OCI-LY7 (cell line): ENCODE measurements around the gene OAF. TPM values are rescaled to one million over a fixed set of nuclear protein-coding genes. Genes with fewer than 3 reads are reported as not detected.

Experiments
- BruUV-seq: library from RNA; stranded (reverse); fragments of 400-500 nt; replicated peaks from 2 replicates; lab custom pipeline; 2021; lab: Mats Ljungman, UMichigan
- CTCF ChIA-PET: fragments of 300-600 bp; sonication (Branson Sonifier 250); formaldehyde crosslinking; loops from one replicate; lab custom pipeline; 2022; ENCODE audit warnings: antibody characterized with exemption; ENCODE audit not compliant: unreplicated experiment; lab: Charles Lee
- POLR2A ChIA-PET: fragments of 300-600 bp; sonication (Branson Sonifier 250); formaldehyde crosslinking; loops from one replicate; lab custom pipeline; 2022; ENCODE audit warnings: antibody characterized with exemption; lab: Charles Lee
- DNase-seq: peaks from one replicate; pipeline ENCODE4 v3.0.0-alpha.2; 2015; ENCODE audit warnings: low spot score
- H2AFZ ChIP-seq: fragments of 200-600 bp; sonication (generic), shearing (Covaris generic); 2 replicates; pipeline ENCODE4 v1.6.1; 2014; ENCODE audit warnings: mild to moderate bottlenecking, antibody characterized with exemption, low read length, moderate library complexity
- H3K27ac ChIP-seq: fragments of 200-600 bp; sonication (generic); 2 replicates; pipeline ENCODE4 v1.5.1; 2014; ENCODE audit warnings: mixed run types, low read depth, mild to moderate bottlenecking, moderate library complexity, low read length, inconsistent platforms; ENCODE audit not compliant: poor library complexity, severe bottlenecking
- H3K36me3 ChIP-seq: fragments of 200-600 bp; sonication (generic); 2 replicates; pipeline ENCODE4 v1.6.1; 2014; ENCODE audit warnings: mild to moderate bottlenecking, antibody characterized with exemption, low read length, moderate library complexity, mixed read lengths; ENCODE audit not compliant: insufficient read depth
- H3K4me1 ChIP-seq: fragments of 200-600 bp; sonication (generic); 2 replicates; pipeline ENCODE4 v1.5.1; 2014; ENCODE audit warnings: mild to moderate bottlenecking, low read length; ENCODE audit not compliant: insufficient read depth, poor library complexity, severe bottlenecking
- H3K4me2 ChIP-seq: fragments of 200-600 bp; sonication (generic); 2 replicates; pipeline ENCODE4 v1.6.1; 2014; ENCODE audit warnings: mild to moderate bottlenecking, low read length
- H3K4me3 ChIP-seq: fragments of 200-600 bp; sonication (generic); 2 replicates; pipeline ENCODE4 v1.5.1; 2014; ENCODE audit warnings: mild to moderate bottlenecking, low read depth, low read length; ENCODE audit not compliant: poor library complexity, severe bottlenecking
- H3K79me2 ChIP-seq: fragments of 200-600 bp; sonication (generic); 2 replicates; pipeline ENCODE4 v1.6.1; 2016; ENCODE audit warnings: low read depth, mild to moderate bottlenecking, low read length, moderate library complexity, mixed read lengths; ENCODE audit not compliant: insufficient read depth
- H3K9me2 ChIP-seq: fragments of 200-600 bp; sonication (generic); 2 replicates; pipeline ENCODE4 v1.6.1; 2016; ENCODE audit warnings: mild to moderate bottlenecking, low read length, mixed read lengths; ENCODE audit not compliant: insufficient read depth
- H3K9me3 ChIP-seq: fragments of 200-600 bp; sonication (generic); 2 replicates; pipeline ENCODE4 v1.6.1; 2014; ENCODE audit warnings: mild to moderate bottlenecking, mixed run types, low read length, mixed read lengths
- H4K20me1 ChIP-seq: fragments of 200-600 bp; sonication (generic); 2 replicates; pipeline ENCODE4 v1.6.1; 2014; ENCODE audit warnings: mild to moderate bottlenecking, antibody characterized with exemption, low read length, moderate library complexity, mixed read lengths; ENCODE audit not compliant: insufficient read depth
- EZH2phosphoT487 ChIP-seq: fragments of 200-600 bp; sonication (generic); IDR thresholded peaks from 2 replicates; pipeline ENCODE4 v1.6.1; 2018; ENCODE audit warnings: low read depth, borderline replicate concordance, mild to moderate bottlenecking, mixed run types, antibody characterized with exemption, low read length, moderate library complexity, mixed read lengths
- intact Hi-C: fragments of 100-400 bp; cut with micrococcal nuclease; formaldehyde crosslinking; loops from one replicate; pipeline ENCODE4 v1.10.0; 2022; ENCODE audit not compliant: unreplicated experiment
- total RNA-seq, 2 experiments: library from RNA; depleted of rRNA in 1 of 2; stranded (reverse); fragments of >200 nt in 1 of 2; shearing (Covaris generic) in 1 of 2; gene quantifications; 2 replicates each; pipeline ENCODE4 v1.2.3, GENCODE V29; 2014 to 2022
- TF ChIP-seq, protein P1 (sequence below): fragments of 200-600 bp; sonication (generic); conservative IDR thresholded peaks from 2 replicates; pipeline ENCODE4 v1.5.1; 2014; ENCODE audit warnings: mild to moderate bottlenecking, antibody characterized with exemption, low read length, moderate library complexity, mixed read lengths

The OAF gene
- total RNA-seq, 2 experiments from 2014 or later: 3.4 to 3.8 TPM

DNA sequence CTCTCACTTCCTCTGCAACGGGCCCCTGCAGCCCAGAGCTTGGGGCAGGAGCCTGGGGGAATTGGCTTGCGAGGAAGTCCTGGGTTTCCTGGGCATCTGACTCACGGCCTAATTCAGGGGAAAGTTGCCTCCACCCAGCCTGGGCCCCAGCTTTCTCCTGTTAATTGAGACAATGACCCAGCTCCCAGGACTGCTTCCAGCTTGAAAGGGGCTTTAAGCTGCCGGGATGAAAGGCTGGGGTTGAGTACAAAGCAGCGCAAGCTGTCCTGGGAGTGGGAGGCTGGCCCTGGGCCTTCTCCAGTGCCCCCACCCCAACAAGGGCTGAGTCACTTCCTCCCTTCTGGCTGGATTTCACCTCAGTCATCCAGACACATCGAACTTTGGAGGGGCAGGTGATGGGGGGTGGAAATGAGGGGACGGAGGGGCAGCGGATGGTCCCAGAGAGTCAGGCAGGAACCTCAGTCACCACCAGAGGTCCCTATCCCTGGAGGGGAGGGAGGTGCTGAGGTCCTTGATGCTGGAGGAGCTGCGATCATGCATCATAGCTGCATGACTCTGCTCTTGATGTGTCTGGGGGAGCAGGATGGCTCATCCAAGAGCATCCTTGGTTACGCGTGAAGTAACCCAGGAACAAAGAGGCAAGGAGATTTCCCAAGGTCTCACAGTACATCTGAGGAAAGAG, 30.1 kb upstream of the OAF start:
- Histone ChIP-seq H3K4me1 (no peaks in the 10 kb centered on the region), H3K9me2 (no peaks in the 10 kb centered on the region), H3K27ac (no peak overlapping the region), H4K20me1 (no peaks in the 10 kb centered on the region), H2AFZ (no peak overlapping the region), H3K4me2 (no peak overlapping the region), H3K79me2 (no peaks in the 10 kb centered on the region), H3K36me3 (no peaks in the 10 kb centered on the region), H3K4me3 (no peak overlapping the region), H3K9me3 (no peaks in the 10 kb centered on the region)
- TF ChIP-seq EZH2phosphoT487: no peak
- TF ChIP-seq, protein P1, sequence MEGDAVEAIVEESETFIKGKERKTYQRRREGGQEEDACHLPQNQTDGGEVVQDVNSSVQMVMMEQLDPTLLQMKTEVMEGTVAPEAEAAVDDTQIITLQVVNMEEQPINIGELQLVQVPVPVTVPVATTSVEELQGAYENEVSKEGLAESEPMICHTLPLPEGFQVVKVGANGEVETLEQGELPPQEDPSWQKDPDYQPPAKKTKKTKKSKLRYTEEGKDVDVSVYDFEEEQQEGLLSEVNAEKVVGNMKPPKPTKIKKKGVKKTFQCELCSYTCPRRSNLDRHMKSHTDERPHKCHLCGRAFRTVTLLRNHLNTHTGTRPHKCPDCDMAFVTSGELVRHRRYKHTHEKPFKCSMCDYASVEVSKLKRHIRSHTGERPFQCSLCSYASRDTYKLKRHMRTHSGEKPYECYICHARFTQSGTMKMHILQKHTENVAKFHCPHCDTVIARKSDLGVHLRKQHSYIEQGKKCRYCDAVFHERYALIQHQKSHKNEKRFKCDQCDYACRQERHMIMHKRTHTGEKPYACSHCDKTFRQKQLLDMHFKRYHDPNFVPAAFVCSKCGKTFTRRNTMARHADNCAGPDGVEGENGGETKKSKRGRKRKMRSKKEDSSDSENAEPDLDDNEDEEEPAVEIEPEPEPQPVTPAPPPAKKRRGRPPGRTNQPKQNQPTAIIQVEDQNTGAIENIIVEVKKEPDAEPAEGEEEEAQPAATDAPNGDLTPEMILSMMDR: 0 out of 2 replicates have a peak, but pooled peaks have one; percentile 14
- ChIA-PET CTCF (interaction anchor here (1.1 kb wide), 1 partner anchor 121 kb away, joined by 3 read pairs; no protein-coding TSS in a partner anchor), POLR2A (interaction anchor here (0.5 to 0.7 kb wide), 2 partner anchors 192 to 998 kb away, joined by 3 to 5 read pairs; no protein-coding TSS in a partner anchor)
- DNase-seq: no peak
- intact Hi-C loops: no loop called here
- no TSS peak for BruUV-seq

GRCh38 chr11:120181376-120181975, 29.4 kb upstream of the OAF start:
- no peaks in the 10 kb centered on the region for H3K9me3 ChIP-seq

More at GRCh38 chr11:120181376-120181975, 29.4 kb upstream of the OAF start:
- H3K36me3 ChIP-seq: no peaks in the 10 kb centered on the region
- no peak overlapping the region for H3K27ac ChIP-seq
- POLR2A ChIA-PET: no interaction called here
- H3K4me1 ChIP-seq: no peaks in the 10 kb centered on the region
- TF ChIP-seq, protein P1: no peak
- TF ChIP-seq EZH2phosphoT487: no peak
- no peak overlapping the region for H2AFZ ChIP-seq
- no peaks in the 10 kb centered on the region for H3K9me2 ChIP-seq
- H3K4me3 ChIP-seq: no peak overlapping the region
- no peaks in the 10 kb centered on the region for H4K20me1 ChIP-seq
- BruUV-seq: no TSS peak
- H3K79me2 ChIP-seq: no peaks in the 10 kb centered on the region
- no peak overlapping the region for H3K4me2 ChIP-seq
- CTCF ChIA-PET: interaction anchor here (1.1 kb wide), 1 partner anchor 120 kb away, joined by 3 read pairs; no protein-coding TSS in a partner anchor
- DNase-seq: no peak
- intact Hi-C loops: no loop called here
